Measurements from ENCODE around the gene H2AZ1.

The H2AZ1 gene

GRCh38 chr4:99966692-99967091 is 16.6 kb upstream of the H2AZ1 start:
- DNase-seq = no peak
- no peak overlapping the region for H2AFZ ChIP-seq (ENCODE audit: low read length)
- no peak overlapping the region for H3K4me3 ChIP-seq (ENCODE audit: low read length)
- H3K27me3 ChIP-seq (replicated peaks; ENCODE audit: insufficient read depth, low read length) = no peaks in the 10 kb centered on the region
- H3K27ac ChIP-seq (ENCODE audit: low read length) = no peak overlapping the region
- H3K79me2 ChIP-seq (ENCODE audit: low read length) = no peaks in the 10 kb centered on the region
- no peaks in the 10 kb centered on the region for H3K4me1 ChIP-seq (ENCODE audit: low read length)
- no peak overlapping the region for H3K4me2 ChIP-seq (ENCODE audit: low read depth, low read length)
- H3K9me3 ChIP-seq (replicated peaks; ENCODE audit: insufficient read depth, low read length) = no peaks in the 10 kb centered on the region
- H3K36me3 ChIP-seq (replicated peaks; ENCODE audit: insufficient read depth, low read length) = no peaks in the 10 kb centered on the region
- TF ChIP-seq EZH2 (optimal IDR thresholded peaks at IDR 0.05; ENCODE audit: low read depth, low read length) (no peak), EZH2phosphoT487 (IDR thresholded peaks at IDR 0.05; ENCODE audit: low read length) (no peak)
- TF ChIP-seq, protein P1, sequence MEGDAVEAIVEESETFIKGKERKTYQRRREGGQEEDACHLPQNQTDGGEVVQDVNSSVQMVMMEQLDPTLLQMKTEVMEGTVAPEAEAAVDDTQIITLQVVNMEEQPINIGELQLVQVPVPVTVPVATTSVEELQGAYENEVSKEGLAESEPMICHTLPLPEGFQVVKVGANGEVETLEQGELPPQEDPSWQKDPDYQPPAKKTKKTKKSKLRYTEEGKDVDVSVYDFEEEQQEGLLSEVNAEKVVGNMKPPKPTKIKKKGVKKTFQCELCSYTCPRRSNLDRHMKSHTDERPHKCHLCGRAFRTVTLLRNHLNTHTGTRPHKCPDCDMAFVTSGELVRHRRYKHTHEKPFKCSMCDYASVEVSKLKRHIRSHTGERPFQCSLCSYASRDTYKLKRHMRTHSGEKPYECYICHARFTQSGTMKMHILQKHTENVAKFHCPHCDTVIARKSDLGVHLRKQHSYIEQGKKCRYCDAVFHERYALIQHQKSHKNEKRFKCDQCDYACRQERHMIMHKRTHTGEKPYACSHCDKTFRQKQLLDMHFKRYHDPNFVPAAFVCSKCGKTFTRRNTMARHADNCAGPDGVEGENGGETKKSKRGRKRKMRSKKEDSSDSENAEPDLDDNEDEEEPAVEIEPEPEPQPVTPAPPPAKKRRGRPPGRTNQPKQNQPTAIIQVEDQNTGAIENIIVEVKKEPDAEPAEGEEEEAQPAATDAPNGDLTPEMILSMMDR (IDR thresholded peaks at IDR 0.05; ENCODE audit: low read length) = no peak
- no peak overlapping the region for H3K9ac ChIP-seq (ENCODE audit: low read length)
- H3K9me2 ChIP-seq (replicated peaks; ENCODE audit: insufficient read depth, low read length) = no peaks in the 10 kb centered on the region
- no peaks in the 10 kb centered on the region for H4K20me1 ChIP-seq (ENCODE audit: insufficient read depth, low read length)
- H3F3A ChIP-seq (ENCODE audit: insufficient read depth, low read length) = no peaks in the 10 kb centered on the region

GRCh38 chr4:99965674-99966350 is 15.7 kb upstream of the H2AZ1 start:
- Histone ChIP-seq H3K79me2 (ENCODE audit: low read length) (no peaks in the 10 kb centered on the region), H2AFZ (ENCODE audit: low read length) (no peak overlapping the region), H3K27ac (ENCODE audit: low read length) (no peak overlapping the region), H3K9ac (ENCODE audit: low read length) (no peak overlapping the region), H3K9me2 (replicated peaks; ENCODE audit: insufficient read depth, low read length) (no peaks in the 10 kb centered on the region), H3K27me3 (replicated peaks; ENCODE audit: insufficient read depth, low read length) (no peaks in the 10 kb centered on the region), H3K36me3 (replicated peaks; ENCODE audit: insufficient read depth, low read length) (no peaks in the 10 kb centered on the region), H3K4me1 (ENCODE audit: low read length) (no peaks in the 10 kb centered on the region), H4K20me1 (ENCODE audit: insufficient read depth, low read length) (no peaks in the 10 kb centered on the region), H3F3A (ENCODE audit: insufficient read depth, low read length) (no peaks in the 10 kb centered on the region), H3K9me3 (replicated peaks; ENCODE audit: insufficient read depth, low read length) (no peaks in the 10 kb centered on the region), H3K4me2 (ENCODE audit: low read depth, low read length) (no peak overlapping the region), H3K4me3 (ENCODE audit: low read length) (no peak overlapping the region)
- DNase-seq = no peak
- TF ChIP-seq EZH2 (optimal IDR thresholded peaks at IDR 0.05; ENCODE audit: low read depth, low read length) = no peak
- no peak for TF ChIP-seq EZH2phosphoT487 (IDR thresholded peaks at IDR 0.05; ENCODE audit: low read length)
- TF ChIP-seq, protein P1 (IDR thresholded peaks at IDR 0.05; ENCODE audit: low read length) = no peak

DNA sequence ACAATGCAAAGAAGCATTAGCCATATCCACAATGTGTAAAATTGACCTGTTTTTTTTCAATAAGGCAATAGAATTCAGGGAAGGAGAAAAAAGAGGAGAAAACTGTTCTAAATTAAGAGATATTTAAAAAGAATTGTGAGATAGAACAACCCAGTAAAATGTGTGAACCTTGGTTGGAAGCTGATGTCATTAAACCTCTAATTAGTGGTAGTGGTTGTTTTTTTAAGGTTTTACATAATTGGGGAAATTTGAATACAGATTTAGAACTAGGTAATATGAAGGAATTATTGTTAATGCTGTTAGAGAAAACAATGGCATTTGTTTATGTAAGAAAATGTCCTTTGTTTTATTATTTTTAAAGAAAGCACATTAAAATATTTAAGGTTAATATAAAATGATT is 15.1 kb upstream of the H2AZ1 start:
- no peak overlapping the region for H2AFZ ChIP-seq (ENCODE audit: low read length)
- H3K4me3 ChIP-seq (ENCODE audit: low read length) = no peak overlapping the region
- H3K36me3 ChIP-seq (replicated peaks; ENCODE audit: insufficient read depth, low read length) = no peaks in the 10 kb centered on the region
- H3K27ac ChIP-seq (ENCODE audit: low read length) = no peak overlapping the region
- no peaks in the 10 kb centered on the region for H3K27me3 ChIP-seq (replicated peaks; ENCODE audit: insufficient read depth, low read length)
- no peak for TF ChIP-seq EZH2 (optimal IDR thresholded peaks at IDR 0.05; ENCODE audit: low read depth, low read length)
- H4K20me1 ChIP-seq (ENCODE audit: insufficient read depth, low read length) = no peaks in the 10 kb centered on the region
- H3K79me2 ChIP-seq (ENCODE audit: low read length) = no peaks in the 10 kb centered on the region
- H3K4me1 ChIP-seq (ENCODE audit: low read length) = no peaks in the 10 kb centered on the region
- H3K9me3 ChIP-seq (replicated peaks; ENCODE audit: insufficient read depth, low read length) = no peaks in the 10 kb centered on the region
- no peaks in the 10 kb centered on the region for H3K9me2 ChIP-seq (replicated peaks; ENCODE audit: insufficient read depth, low read length)
- no peak overlapping the region for H3K9ac ChIP-seq (ENCODE audit: low read length)
- no peak for DNase-seq
- H3K4me2 ChIP-seq (ENCODE audit: low read depth, low read length) = no peak overlapping the region
- H3F3A ChIP-seq (ENCODE audit: insufficient read depth, low read length) = no peaks in the 10 kb centered on the region

DNA sequence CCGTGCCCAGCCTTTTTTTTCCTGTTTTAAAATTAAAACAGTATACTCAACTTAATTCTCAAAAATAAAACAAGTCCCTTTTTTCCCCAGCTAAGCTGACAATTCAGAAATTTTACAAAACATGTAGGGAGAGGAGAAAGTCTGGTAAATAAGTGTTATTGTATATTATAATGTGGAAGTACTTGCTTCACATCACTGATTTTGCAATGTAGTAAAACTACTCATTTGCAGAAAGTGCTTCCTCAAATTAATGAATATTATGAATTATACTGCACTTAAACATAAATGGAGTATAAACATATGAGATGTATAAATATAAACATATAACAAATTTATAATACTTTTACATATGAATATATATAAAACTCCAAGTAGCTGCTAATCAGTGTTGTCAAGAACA is 11.6 kb upstream of the H2AZ1 start:
- Histone ChIP-seq H3K9ac (ENCODE audit: low read length) (no peak overlapping the region), H3K4me2 (ENCODE audit: low read depth, low read length) (no peak overlapping the region), H4K20me1 (ENCODE audit: insufficient read depth, low read length) (no peaks in the 10 kb centered on the region), H2AFZ (ENCODE audit: low read length) (no peak overlapping the region), H3K9me3 (replicated peaks; ENCODE audit: insufficient read depth, low read length) (no peaks in the 10 kb centered on the region), H3K4me3 (ENCODE audit: low read length) (no peak overlapping the region), H3K79me2 (ENCODE audit: low read length) (no peaks in the 10 kb centered on the region), H3K9me2 (replicated peaks; ENCODE audit: insufficient read depth, low read length) (no peaks in the 10 kb centered on the region), H3K27ac (ENCODE audit: low read length) (no peak overlapping the region), H3F3A (ENCODE audit: insufficient read depth, low read length) (no peaks in the 10 kb centered on the region), H3K36me3 (replicated peaks; ENCODE audit: insufficient read depth, low read length) (no peaks in the 10 kb centered on the region), H3K4me1 (ENCODE audit: low read length) (no peaks in the 10 kb centered on the region), H3K27me3 (replicated peaks; ENCODE audit: insufficient read depth, low read length) (no peaks in the 10 kb centered on the region)
- DNase-seq = no peak
- TF ChIP-seq, protein P1 (IDR thresholded peaks at IDR 0.05; ENCODE audit: low read length) = no peak
- TF ChIP-seq EZH2phosphoT487 (IDR thresholded peaks at IDR 0.05; ENCODE audit: low read length) = no peak
- TF ChIP-seq EZH2 (optimal IDR thresholded peaks at IDR 0.05; ENCODE audit: low read depth, low read length) = no peak

All from MM.1S (cell line).